Osteoblast (primary cell): ENCODE measurements around the gene ZNF200. TPM values are rescaled to one million over a fixed set of nuclear protein-coding genes. Genes with fewer than 3 reads are reported as not detected.

Experiments used
- DNase-seq: peaks from one replicate; pipeline ENCODE4 v3.0.0; 2011; ENCODE audit warnings: low spot score, mixed read lengths; ENCODE audit not compliant: insufficient read length; ENCODE audit errors: missing footprints
- H2AFZ ChIP-seq: 2 replicates; pipeline ENCODE4 v1.6.0; 2011; ENCODE audit warnings: mild to moderate bottlenecking, low read length
- H3K27ac ChIP-seq: 2 replicates; pipeline ENCODE4 v1.5.1; 2011; ENCODE audit warnings: mild to moderate bottlenecking, low read depth, low read length, moderate library complexity
- H3K27me3 ChIP-seq: 2 replicates; pipeline ENCODE4 v1.6.0; 2012; ENCODE audit warnings: mild to moderate bottlenecking, control low read depth, inconsistent platforms, low read length, moderate library complexity; ENCODE audit not compliant: insufficient read depth
- H3K36me3 ChIP-seq: 2 replicates; pipeline ENCODE4 v1.5.1; 2011; ENCODE audit warnings: mild to moderate bottlenecking, low read length, control low read depth, moderate library complexity; ENCODE audit not compliant: insufficient read depth
- H3K4me1 ChIP-seq: 2 replicates; pipeline ENCODE4 v1.5.1; 2011; ENCODE audit warnings: mild to moderate bottlenecking, low read length, control low read depth, moderate library complexity; ENCODE audit not compliant: insufficient read depth
- H3K4me2 ChIP-seq: 2 replicates; pipeline ENCODE4 v1.6.0; 2011; ENCODE audit warnings: mild to moderate bottlenecking, low read length; ENCODE audit not compliant: insufficient read depth
- H3K4me3 ChIP-seq: fragments of 200-600 bp; sonication (generic); 3 replicates; pipeline ENCODE4 v1.5.1; 2012; ENCODE audit warnings: mild to moderate bottlenecking, low read length, inconsistent platforms; ENCODE audit not compliant: insufficient read depth
- H3K79me2 ChIP-seq: 2 replicates; pipeline ENCODE4 v1.6.0; 2012; ENCODE audit warnings: mild to moderate bottlenecking, low read length, control low read depth, inconsistent platforms; ENCODE audit not compliant: insufficient read depth
- H3K9me3 ChIP-seq: 2 replicates; pipeline ENCODE4 v1.5.1; 2011; ENCODE audit warnings: low read depth, low read length, control low read depth
- H4K20me1 ChIP-seq: 2 replicates; pipeline ENCODE4 v1.6.0; 2012; ENCODE audit warnings: mild to moderate bottlenecking, low read length, control low read depth; ENCODE audit not compliant: insufficient read depth
- total RNA-seq: library from RNA; depleted of rRNA; stranded (reverse); fragments of >200 nt; gene quantifications from 2 replicates; pipeline ENCODE4 v1.2.3, GENCODE V29; 2012
- TF ChIP-seq, protein P1 (sequence below): IDR thresholded peaks from 2 replicates; pipeline ENCODE4 v1.5.1; 2011; ENCODE audit warnings: mild to moderate bottlenecking, low read depth, low read length, moderate library complexity; ENCODE audit errors: extremely low read depth

ZNF200 gene
- total RNA-seq, 1 donor = 11.6 TPM

- Histone ChIP-seq H2AFZ (peak within 1 kb of the TSS; percentile 99), H3K27me3 (peaks cover 4% of the 10 kb centered on the region), H3K9me3 (no peaks in the 10 kb centered on the region), H4K20me1 (no peaks in the 10 kb centered on the region), H3K4me1 (peaks cover 22% of the 10 kb centered on the region), H3K36me3 (no peaks in the 10 kb centered on the region), H3K27ac (no peak within 1 kb of the TSS), H3K4me2 (peak within 1 kb of the TSS; percentile 92), H3K4me3 (peak within 1 kb of the TSS; percentile 79), H3K79me2 (no peaks in the 10 kb centered on the region)
- TF ChIP-seq, protein P1, sequence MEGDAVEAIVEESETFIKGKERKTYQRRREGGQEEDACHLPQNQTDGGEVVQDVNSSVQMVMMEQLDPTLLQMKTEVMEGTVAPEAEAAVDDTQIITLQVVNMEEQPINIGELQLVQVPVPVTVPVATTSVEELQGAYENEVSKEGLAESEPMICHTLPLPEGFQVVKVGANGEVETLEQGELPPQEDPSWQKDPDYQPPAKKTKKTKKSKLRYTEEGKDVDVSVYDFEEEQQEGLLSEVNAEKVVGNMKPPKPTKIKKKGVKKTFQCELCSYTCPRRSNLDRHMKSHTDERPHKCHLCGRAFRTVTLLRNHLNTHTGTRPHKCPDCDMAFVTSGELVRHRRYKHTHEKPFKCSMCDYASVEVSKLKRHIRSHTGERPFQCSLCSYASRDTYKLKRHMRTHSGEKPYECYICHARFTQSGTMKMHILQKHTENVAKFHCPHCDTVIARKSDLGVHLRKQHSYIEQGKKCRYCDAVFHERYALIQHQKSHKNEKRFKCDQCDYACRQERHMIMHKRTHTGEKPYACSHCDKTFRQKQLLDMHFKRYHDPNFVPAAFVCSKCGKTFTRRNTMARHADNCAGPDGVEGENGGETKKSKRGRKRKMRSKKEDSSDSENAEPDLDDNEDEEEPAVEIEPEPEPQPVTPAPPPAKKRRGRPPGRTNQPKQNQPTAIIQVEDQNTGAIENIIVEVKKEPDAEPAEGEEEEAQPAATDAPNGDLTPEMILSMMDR = no peak
- DNase-seq = peak; percentile 80
These were observed 46.9 kb downstream of the ZNF200 start, which contains the start of gene OR1F1 for GRCh38 chr16:3187798-3188674. OR1F1 (plus strand) TSS chr16:3188204.

DNA sequence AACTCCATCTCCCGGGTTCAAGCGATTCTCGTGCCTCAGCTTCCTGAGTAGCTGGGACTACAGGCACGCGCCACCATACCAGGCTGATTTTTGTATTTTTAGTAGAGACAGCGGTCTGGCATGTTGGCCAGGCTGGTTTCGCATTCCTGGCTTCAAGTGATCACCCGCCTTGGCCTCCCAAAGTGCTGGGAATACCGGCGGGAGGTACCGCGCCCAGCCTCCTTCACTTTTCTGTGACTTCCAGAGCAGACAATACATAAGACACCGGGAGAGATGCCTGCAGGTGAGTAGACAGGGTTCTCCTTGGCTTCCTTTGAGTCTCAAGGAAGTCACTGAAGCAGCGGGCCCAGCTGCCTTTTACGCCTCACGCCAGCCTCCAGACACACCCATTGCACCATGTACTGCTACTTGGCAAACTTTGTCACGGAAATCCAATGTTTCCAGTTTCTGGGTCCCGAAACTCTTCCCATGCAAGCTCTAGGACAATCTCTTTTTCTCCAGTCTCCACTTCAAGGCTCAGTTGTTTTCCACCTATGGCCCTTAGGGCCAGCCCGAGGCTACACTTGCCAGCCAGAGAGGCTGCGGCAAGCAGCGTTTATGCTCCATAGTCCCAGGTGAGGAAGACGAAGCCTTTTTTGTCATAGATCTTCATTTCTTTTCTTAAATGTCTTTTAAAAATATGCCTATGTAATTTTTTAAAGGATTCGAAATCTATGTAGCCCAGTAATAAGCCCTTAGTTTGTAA lies 47.8 kb downstream of the ZNF200 start:
- peaks cover 25% of the 10 kb centered on the region for H3K4me1 ChIP-seq
- no peak overlapping the region for H3K4me3 ChIP-seq
- H3K4me2 ChIP-seq = no peak overlapping the region
- H4K20me1 ChIP-seq = no peaks in the 10 kb centered on the region
- H3K79me2 ChIP-seq = no peaks in the 10 kb centered on the region
- H3K27ac ChIP-seq = no peak overlapping the region
- peak; percentile 18 for DNase-seq
- H2AFZ ChIP-seq = no peak overlapping the region
- no peaks in the 10 kb centered on the region for H3K9me3 ChIP-seq
- no peaks in the 10 kb centered on the region for H3K36me3 ChIP-seq
- H3K27me3 ChIP-seq = peaks cover 4% of the 10 kb centered on the region
- TF ChIP-seq, protein P1 = no peak

GRCh38 chr16:3183445-3184139 lies 51.4 kb downstream of the ZNF200 start:
- TF ChIP-seq, protein P1 = no peak
- H3K4me2 ChIP-seq = peak overlapping the region; percentile 88
- H3K9me3 ChIP-seq = no peaks in the 10 kb centered on the region
- peak; percentile 73 for DNase-seq
- H2AFZ ChIP-seq = peak overlapping the region; percentile 92
- H3K4me1 ChIP-seq = peaks cover 14% of the 10 kb centered on the region
- H3K36me3 ChIP-seq = no peaks in the 10 kb centered on the region
- peaks cover 16% of the 10 kb centered on the region for H3K27me3 ChIP-seq
- peak overlapping the region; percentile 70 for H3K4me3 ChIP-seq
- H3K27ac ChIP-seq = no peak overlapping the region
- H3K79me2 ChIP-seq = no peaks in the 10 kb centered on the region
- no peaks in the 10 kb centered on the region for H4K20me1 ChIP-seq
